Smooth muscle cell (in vitro differentiated cells): ENCODE measurements around the gene GOLGA3. TPM values are rescaled to one million over a fixed set of nuclear protein-coding genes. Genes with fewer than 3 reads are reported as not detected.
A peak's percentile ranks its signal among the peaks of the same experiment; 100 is the strongest.

Experiments used
- DNase-seq: peaks from one replicate; lab custom pipeline; 2025; ENCODE audit not compliant: unreplicated experiment; lab: John Stamatoyannopoulos, UW
- H2AFZ ChIP-seq: fragments of 200-600 bp; sonication (generic); 2 replicates; pipeline ENCODE4 v1.6.0; 2016; ENCODE audit warnings: antibody characterized with exemption, low read depth, mild to moderate bottlenecking
- H3F3A ChIP-seq: fragments of 200-600 bp; sonication (generic); 2 replicates; pipeline ENCODE4 v1.6.0; 2017; ENCODE audit warnings: antibody characterized with exemption, low read depth
- H3K27ac ChIP-seq: fragments of 200-600 bp; sonication (generic); 2 replicates; pipeline ENCODE4 v1.5.1; 2016; ENCODE audit warnings: low read depth, mild to moderate bottlenecking
- H3K27me3 ChIP-seq: fragments of 200-600 bp; sonication (generic); 2 replicates; pipeline ENCODE4 v1.6.1; 2016; ENCODE audit warnings: low read depth, mild to moderate bottlenecking
- H3K36me3 ChIP-seq: fragments of 200-600 bp; sonication (generic); 2 replicates; pipeline ENCODE4 v1.5.1; 2016; ENCODE audit warnings: low read depth
- H3K4me1 ChIP-seq: fragments of 200-600 bp; sonication (generic); 2 replicates; pipeline ENCODE4 v1.5.1; 2016; ENCODE audit warnings: low read depth
- H3K4me2 ChIP-seq: fragments of 200-600 bp; sonication (generic); 2 replicates; pipeline ENCODE4 v1.6.0; 2016; ENCODE audit warnings: mild to moderate bottlenecking
- H3K4me3 ChIP-seq: fragments of 200-600 bp; sonication (generic); 2 replicates; pipeline ENCODE4 v1.5.1; 2016; ENCODE audit warnings: mild to moderate bottlenecking
- H3K79me2 ChIP-seq: fragments of 200-600 bp; sonication (generic); 2 replicates; pipeline ENCODE4 v1.6.0; 2016; ENCODE audit warnings: low read depth, mild to moderate bottlenecking
- H3K9ac ChIP-seq: fragments of 200-600 bp; sonication (generic); 2 replicates; pipeline ENCODE4 v1.6.0; 2016; ENCODE audit warnings: low read depth
- H3K9me3 ChIP-seq: fragments of 200-600 bp; sonication (generic); replicated peaks from 2 replicates; pipeline ENCODE4 v1.5.1; 2016; ENCODE audit warnings: low read depth
- H4K20me1 ChIP-seq: fragments of 200-600 bp; sonication (generic); 2 replicates; pipeline ENCODE4 v1.6.0; 2016; ENCODE audit warnings: low read depth
- CTCF ChIP-seq: fragments of 200-600 bp; sonication (generic); IDR thresholded peaks from 2 replicates; pipeline ENCODE4 v1.5.1; 2017; ENCODE audit warnings: borderline replicate concordance, mild to moderate bottlenecking, antibody characterized with exemption; ENCODE audit not compliant: insufficient read depth, poor library complexity, severe bottlenecking
- WGBS: methylation state at CpG from one replicate; pipeline ENCODE4 v1.1.7; 2016; ENCODE audit warnings: low lambda C conversion rate; 5-methylcytosine and 5-hydroxymethylcytosine counted together
- polyA plus RNA-seq: library from polyadenylated mRNA; unstranded; fragments of >200 nt; fragmentation: Nextera tagmentation; extraction: Ambion mirVana; gene quantifications from 2 replicates; pipeline ENCODE4 v1.2.1, GENCODE V29; 2016
- total RNA-seq: library from RNA; depleted of rRNA; stranded (reverse); fragments of >200 nt; gene quantifications from 2 replicates; pipeline ENCODE4 v1.2.3, GENCODE V29; 2014

Gene GOLGA3
- total and polyA plus RNA-seq, 2 experiments from 2014 or later: 25.1 to 34.5 TPM

- Histone ChIP-seq H3K27ac (peak overlapping the region; percentile 100), H3K4me1 (peaks cover 6% of the 10 kb centered on the region), H2AFZ (no peak overlapping the region), H3K4me2 (peak overlapping the region; percentile 87), H3K36me3 (no peaks in the 10 kb centered on the region), H3K27me3 (no peaks in the 10 kb centered on the region), H3K9me3 (no peaks in the 10 kb centered on the region), H3K79me2 (peaks cover 60% of the 10 kb centered on the region), H4K20me1 (peaks cover 47% of the 10 kb centered on the region), H3K9ac (peak overlapping the region; percentile 100), H3K4me3 (peak overlapping the region; percentile 85), H3F3A (peaks cover 3% of the 10 kb centered on the region)
- no peak for TF ChIP-seq CTCF
- DNase-seq: no peak
- WGBS: 12% methylated on average over 52 of the region's 59 CpGs
Measured at GRCh38 chr12:132827763-132828703, 636 bp downstream of the GOLGA3 start.

- H3K9ac ChIP-seq: no peak overlapping the region
- no peak overlapping the region for H2AFZ ChIP-seq
- H3F3A ChIP-seq: peaks cover 3% of the 10 kb centered on the region
- no peaks in the 10 kb centered on the region for H3K36me3 ChIP-seq
- H3K4me2 ChIP-seq: no peak overlapping the region
- peaks cover 6% of the 10 kb centered on the region for H3K4me1 ChIP-seq
- 98% methylated on average over 16 of the region's 16 CpGs for WGBS
- no peak overlapping the region for H3K27ac ChIP-seq
- no peak for TF ChIP-seq CTCF
- H3K4me3 ChIP-seq: no peak overlapping the region
- H3K79me2 ChIP-seq: peaks cover 66% of the 10 kb centered on the region
- H3K27me3 ChIP-seq: no peaks in the 10 kb centered on the region
- peaks cover 65% of the 10 kb centered on the region for H4K20me1 ChIP-seq
- no peak for DNase-seq
- no peaks in the 10 kb centered on the region for H3K9me3 ChIP-seq
Measured at GRCh38 chr12:132825861-132826260, 2.8 kb downstream of the GOLGA3 start.

- no peak for TF ChIP-seq CTCF
- no peaks in the 10 kb centered on the region for H3K9me3 ChIP-seq
- WGBS: 94% methylated on average over 18 of the region's 18 CpGs
- no peaks in the 10 kb centered on the region for H3K27me3 ChIP-seq
- no peak for DNase-seq
- peaks cover 72% of the 10 kb centered on the region for H3K79me2 ChIP-seq
- peaks cover 3% of the 10 kb centered on the region for H3F3A ChIP-seq
- H4K20me1 ChIP-seq: peaks cover 72% of the 10 kb centered on the region
- H3K27ac ChIP-seq: peak overlapping the region; percentile 41
- H2AFZ ChIP-seq: no peak overlapping the region
- no peaks in the 10 kb centered on the region for H3K36me3 ChIP-seq
- peaks cover 6% of the 10 kb centered on the region for H3K4me1 ChIP-seq
- no peak overlapping the region for H3K4me2 ChIP-seq
- no peak overlapping the region for H3K9ac ChIP-seq
- H3K4me3 ChIP-seq: no peak overlapping the region
Measured at GRCh38 chr12:132825089-132825488, 3.6 kb downstream of the GOLGA3 start.
